Activated gamma-delta T cell treated with anti-CD3 and anti-CD28 coated beads, Interleukin-2, amount 50 U/mL, for 16 hours (primary cell): ENCODE results near the gene PON1.

Source experiments
- DNase-seq: peaks from one replicate; pipeline ENCODE4 v3.0.0-alpha.2; 2020; ENCODE audit warnings: low read depth

The PON1 gene

DNA sequence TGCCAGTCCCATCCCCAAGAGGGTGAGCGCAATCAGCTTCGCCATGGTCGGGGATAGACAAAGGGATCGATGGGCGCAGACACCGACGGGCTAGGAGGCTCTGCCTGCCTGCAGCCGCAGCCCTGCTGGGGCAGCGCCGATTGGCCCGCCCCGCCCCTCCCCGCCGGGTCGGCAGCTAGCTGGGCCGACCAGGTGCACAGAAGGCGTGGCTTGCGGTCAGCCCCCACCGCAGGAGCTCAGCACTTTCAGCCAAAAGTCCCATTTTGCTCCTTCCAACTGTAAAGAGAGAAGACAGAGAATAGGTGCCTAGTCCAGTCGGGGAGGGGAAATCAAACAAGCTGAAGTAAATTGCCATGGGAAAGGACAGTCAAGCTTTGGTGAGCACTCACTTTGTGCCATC, at the start of gene PON1:
PON1 (minus strand) TSS at position 102 of the 400 bp plus-strand sequence; CDS start at position 45, 57 bp downstream.
- DNase-seq = no peak

- DNase-seq = no peak
Observed at GRCh38 chr7:95373323-95373722, 49.0 kb upstream of the PON1 start.

- DNase-seq = no peak
Observed at GRCh38 chr7:95368235-95368634, 43.9 kb upstream of the PON1 start.

- no peak for DNase-seq
Observed at GRCh38 chr7:95367606-95368005, 43.3 kb upstream of the PON1 start.

DNA sequence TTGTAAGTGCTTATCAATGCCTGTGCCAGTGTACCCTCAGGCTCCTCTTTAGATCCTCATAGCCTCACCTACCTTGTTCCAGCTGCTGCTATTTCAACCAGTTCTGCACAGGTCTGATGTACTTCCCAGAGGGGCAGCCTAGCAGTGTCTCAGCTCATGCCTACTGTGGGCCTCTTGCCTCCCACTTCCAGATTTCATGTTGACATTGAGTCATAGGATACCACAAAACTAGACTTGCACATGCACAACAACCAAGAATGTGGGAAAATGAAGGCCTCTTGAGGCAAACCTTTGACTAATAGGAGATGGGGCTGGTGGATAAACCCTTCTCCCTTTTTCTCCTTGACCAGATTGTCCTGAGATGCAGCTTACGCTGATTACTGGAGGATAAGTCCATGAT, 40.8 kb upstream of the PON1 start:
- DNase-seq = no peak

GRCh38 chr7:95357623-95358022, 33.3 kb upstream of the PON1 start:
- DNase-seq = no peak

DNA sequence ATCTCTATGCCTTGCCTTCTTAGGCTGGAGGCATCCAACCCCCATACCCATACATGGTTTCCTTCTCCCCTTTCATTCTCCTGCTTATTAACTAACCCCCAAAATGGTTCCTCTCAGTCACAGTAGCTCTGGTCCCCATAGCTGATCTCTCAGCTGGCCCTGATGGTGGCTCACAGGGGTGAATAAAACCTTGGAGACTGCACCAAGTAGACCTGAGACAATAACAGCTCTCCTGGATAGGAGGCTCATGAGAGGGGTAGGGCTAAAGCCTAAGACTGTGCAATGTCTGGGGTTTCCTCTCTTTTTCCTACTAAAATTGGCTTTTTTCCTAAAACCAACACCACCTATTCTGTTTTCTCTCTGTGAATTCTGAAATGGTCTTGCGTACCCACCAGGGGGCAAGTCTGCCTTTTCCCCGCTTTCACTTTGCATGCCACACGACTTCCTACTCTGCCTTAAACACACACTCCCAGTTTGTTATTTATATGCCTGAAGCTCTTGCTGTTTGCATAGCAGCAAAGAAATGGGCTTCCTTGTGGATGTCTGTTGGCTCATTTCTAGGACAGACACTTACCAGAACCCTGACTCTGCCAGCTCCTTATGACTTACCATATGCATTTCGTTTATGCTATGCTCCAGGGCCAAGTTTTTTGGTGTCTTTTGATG, 18.4 kb upstream of the PON1 start:
- no peak for DNase-seq

DNA sequence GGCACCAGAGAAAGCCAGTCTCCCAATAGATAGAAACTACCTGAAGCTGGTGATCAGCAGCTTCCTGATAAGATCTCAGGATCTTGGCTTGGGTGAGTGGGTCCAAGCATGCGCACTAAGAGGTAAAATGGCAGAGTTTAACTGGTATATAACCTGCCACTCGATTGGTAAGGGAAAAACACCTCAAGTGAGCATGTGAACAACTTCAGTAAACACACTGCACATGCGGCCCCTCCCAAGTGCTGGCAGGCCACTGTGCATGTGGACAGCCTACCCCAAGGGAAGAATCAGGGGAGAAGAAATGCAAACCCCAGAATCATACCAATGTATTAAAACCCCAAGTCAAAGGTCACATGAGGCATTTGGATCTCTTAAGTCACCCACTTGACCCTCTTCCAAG, 17.7 kb upstream of the PON1 start:
- DNase-seq = no peak

- DNase-seq = no peak
Observed at GRCh38 chr7:95340491-95340890, 16.2 kb upstream of the PON1 start.

DNA sequence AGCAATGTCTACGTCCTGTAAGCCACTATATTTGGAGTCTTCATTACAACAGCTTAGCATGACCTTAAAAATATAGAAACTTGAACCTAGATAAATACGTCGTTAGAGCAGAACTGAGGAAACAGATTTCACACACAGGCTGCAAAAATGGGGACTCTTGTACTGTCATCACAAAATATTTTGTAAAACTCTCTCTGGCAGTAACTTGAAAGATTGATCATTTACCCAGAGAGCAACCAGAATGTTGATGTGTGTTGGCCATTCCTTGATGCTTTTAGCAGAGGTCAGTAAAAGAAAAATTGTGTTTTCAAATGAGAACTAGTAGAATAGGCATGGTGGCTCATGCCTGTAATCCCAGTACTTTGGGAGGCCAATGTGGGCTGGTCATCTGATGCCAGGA, 14.5 kb upstream of the PON1 start:
- no peak for DNase-seq

- no peak for DNase-seq
Observed at GRCh38 chr7:95335093-95335492, 10.8 kb upstream of the PON1 start.

DNA sequence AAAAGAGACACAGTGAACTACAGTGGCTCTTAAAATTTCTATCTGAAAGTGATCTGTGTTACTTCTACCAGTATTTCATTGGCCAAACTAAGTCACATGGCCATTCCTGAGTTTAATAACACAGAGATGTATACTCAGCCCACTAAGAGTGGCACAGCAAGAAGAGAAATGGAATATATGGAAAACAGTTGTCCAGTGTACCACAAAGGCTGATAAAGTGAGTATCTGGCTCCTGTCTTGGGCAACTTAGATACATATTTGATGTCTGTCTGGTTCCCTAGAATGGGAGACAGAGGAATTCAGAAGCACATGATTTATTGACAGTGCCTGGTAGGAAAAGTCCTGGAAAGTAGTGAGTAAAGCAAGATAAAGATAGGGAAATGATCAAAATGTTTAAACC, 10.1 kb upstream of the PON1 start:
- DNase-seq = no peak

- no peak for DNase-seq
Observed at GRCh38 chr7:95330961-95331337, 6.6 kb upstream of the PON1 start.

DNA sequence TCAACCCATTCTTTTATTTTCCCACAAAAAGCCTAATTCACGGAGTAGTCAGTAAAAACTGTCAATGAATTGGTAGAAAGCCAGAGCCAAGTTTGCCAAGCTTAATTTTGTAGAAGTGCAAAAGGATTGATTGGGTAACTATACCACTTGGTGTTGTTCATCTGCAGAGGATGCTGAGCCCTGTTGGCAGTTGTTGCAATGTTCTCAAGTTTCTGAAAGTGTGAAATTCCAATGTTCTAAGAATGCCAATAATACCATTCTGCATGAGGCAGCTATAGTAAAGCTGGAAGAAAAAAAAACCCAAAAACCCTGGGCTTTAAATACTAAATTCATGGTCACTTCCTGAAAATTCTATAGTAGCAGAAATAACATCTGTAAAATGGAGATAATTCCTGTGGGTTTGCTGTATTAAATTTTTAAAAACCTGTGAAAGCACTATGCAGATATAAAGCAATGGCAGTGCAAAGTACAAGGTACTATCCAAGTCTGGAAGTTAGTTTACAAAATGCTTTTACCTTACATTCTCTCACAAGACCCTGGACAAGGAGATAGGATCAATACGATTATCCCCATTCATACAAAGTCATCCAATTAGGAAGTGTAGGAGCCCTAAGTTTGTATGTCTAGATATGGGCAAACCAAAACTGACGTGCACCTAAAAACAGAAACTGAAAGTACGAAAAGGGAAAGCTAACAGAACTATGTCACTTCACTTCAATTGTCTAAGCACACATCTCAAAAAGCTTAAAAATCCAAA, 6.0 kb upstream of the PON1 start:
- no peak for DNase-seq

- no peak for DNase-seq
Observed at GRCh38 chr7:95327356-95327755, 3.0 kb upstream of the PON1 start.

DNA sequence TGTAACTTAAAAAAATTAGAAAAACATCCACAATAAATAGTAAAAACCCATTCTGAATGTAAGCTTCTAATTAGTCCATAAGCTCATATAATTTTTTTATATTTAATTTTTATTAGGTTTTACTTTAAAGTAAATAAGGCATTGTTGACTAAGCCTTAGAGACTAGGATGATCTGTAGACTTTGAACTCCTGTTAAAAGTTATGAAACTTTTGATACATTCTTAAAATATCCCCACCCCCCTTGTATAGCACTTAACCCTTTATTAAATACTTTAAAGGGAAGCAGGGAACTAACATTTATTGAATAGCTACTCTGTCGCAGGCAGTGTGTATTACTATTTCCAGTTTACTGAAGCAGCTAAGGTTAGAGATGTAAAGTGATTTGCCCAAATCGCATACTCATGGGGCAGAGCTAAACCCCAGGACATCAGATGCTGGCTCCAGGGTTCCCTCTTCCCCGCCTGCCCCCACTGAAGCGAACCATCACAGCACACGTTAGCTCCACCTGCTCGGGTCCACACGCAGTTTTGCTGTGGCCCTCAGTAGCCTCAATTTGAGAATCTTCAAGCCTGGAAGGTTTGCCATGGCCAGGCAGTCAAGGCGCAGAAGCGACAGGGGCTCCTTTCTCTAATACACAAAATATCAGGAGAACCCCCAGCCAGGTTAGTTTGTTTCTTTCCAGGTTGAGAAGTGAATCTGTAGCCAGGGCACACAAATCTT, 762 bp downstream of the PON1 start:
- DNase-seq = no peak

GRCh38 chr7:95322854-95323253, 1.5 kb downstream of the PON1 start:
- DNase-seq = no peak

DNA sequence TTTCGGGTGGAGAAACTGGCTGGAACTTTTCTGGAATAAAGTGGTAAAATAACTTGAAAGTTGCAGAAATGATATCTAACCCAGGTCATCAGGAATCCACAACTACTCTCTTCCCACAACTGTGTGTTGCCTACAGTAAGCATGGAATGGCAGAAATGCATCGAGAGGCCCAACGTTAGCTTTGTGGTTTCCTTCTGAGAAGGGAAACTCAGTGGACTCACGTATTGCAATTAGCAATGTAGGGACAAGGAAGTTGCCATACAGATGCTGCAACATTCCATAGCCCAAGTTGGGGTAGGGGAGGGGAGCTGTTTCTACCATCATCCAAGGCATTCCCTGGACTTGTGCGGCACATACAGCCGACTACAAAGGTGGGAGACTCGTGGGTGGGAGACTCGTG, 1.9 kb downstream of the PON1 start:
- no peak for DNase-seq

GRCh38 chr7:95321720-95322119, 2.6 kb downstream of the PON1 start:
- DNase-seq = no peak

GRCh38 chr7:95320651-95321050, 3.7 kb downstream of the PON1 start:
- no peak for DNase-seq

GRCh38 chr7:95319570-95319969, 4.8 kb downstream of the PON1 start:
- DNase-seq = no peak

DNA sequence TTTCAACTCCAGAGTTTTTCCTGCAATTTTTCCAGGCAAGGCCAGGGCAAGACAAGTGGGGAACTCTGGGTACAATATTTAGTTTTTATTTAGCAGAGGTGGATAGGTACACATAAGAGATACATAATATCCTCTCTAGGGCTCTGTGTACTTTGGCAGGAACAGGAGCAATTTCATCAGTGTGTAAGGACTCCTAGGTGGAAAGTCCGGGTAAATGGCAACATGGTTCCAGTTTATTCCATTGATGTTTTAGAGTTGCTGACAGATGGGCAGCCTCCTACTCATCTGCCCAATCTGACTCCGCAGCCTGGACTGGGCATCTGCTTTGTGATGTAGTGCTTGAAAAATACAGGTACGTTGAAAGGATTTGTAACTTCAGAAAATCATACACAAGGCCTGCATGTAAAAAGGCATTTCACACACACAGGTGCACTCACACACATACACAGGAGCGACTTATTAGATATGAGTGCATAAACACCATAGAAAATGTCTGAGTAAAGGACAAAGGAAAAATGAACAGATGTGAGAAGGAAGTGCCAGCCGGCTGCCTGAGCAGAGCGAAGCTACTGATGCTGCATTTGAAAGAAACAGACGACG, 5.7 kb downstream of the PON1 start:
- no peak for DNase-seq

DNA sequence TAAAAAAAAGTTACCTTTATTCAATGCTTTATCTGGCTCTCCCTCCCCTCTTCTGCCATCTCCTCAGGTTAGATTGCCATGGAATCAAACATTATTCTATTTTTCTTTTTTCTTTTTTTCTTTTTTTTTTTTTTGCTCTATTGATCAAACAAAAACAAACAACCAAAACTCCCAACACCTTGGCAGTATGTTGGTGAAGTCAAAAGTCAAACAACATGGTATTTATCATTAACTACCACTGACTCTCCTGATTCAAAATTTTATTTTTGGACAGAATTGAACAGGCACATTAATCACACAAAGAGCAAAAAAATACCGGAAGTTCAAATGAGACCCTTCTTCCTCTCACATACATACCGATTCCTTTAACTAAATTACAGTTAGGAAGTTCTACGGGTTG, 6.4 kb downstream of the PON1 start:
- DNase-seq = no peak
